GM23338 (cell line): ENCODE results near the gene PGGHG.

Experiments
- POLR2AphosphoS5 ChIP-seq: IDR thresholded peaks from 2 replicates; pipeline ENCODE4 v1.6.1; 2016; ENCODE audit warnings: antibody characterized with exemption, low read depth
- TF ChIP-seq, protein P1 (sequence below), 2 experiments: fragments of 200-600 bp in 1 of 2; sonication (generic) in 1 of 2; conservative IDR thresholded peaks; 2 replicates each; pipeline versions ENCODE4 v1.5.1 to v1.6.1; 2016 to 2017; ENCODE audit warnings: antibody characterized with exemption in 2 of 2, low read depth in 2 of 2, mild to moderate bottlenecking in 2 of 2, moderate library complexity in 1 of 2

DNA sequence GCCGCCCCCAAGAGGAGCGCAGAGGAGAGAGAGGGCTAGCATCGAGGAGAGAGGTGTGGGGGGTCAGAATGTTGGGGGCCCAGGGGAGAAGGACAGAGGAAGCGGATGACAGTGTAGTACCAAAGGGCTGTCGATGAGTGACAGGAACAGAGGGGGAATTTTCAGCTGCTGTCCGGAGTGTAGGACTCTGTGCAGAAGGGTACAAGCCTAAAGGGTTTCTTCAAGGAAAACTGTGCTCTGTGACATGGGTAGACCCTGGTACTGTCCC lies 16.1 kb upstream of the PGGHG start:
- TF ChIP-seq, protein P1, sequence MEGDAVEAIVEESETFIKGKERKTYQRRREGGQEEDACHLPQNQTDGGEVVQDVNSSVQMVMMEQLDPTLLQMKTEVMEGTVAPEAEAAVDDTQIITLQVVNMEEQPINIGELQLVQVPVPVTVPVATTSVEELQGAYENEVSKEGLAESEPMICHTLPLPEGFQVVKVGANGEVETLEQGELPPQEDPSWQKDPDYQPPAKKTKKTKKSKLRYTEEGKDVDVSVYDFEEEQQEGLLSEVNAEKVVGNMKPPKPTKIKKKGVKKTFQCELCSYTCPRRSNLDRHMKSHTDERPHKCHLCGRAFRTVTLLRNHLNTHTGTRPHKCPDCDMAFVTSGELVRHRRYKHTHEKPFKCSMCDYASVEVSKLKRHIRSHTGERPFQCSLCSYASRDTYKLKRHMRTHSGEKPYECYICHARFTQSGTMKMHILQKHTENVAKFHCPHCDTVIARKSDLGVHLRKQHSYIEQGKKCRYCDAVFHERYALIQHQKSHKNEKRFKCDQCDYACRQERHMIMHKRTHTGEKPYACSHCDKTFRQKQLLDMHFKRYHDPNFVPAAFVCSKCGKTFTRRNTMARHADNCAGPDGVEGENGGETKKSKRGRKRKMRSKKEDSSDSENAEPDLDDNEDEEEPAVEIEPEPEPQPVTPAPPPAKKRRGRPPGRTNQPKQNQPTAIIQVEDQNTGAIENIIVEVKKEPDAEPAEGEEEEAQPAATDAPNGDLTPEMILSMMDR (conservative IDR thresholded peaks at IDR 0.05; ENCODE audit: low read depth in 2 of 2) = no peak
- TF ChIP-seq POLR2AphosphoS5 = no peak
